Bronchial epithelial cell (primary cell): ENCODE data around the gene ZNF816. TPM values are rescaled to one million over a fixed set of nuclear protein-coding genes. Genes with fewer than 3 reads are reported as not detected.
A peak's percentile ranks its signal among the peaks of the same experiment; 100 is the strongest.
"Not testable (repeated sequence)": the region's sequence is repeated elsewhere in the genome, so short reads cannot be mapped to it uniquely, and the experiment has no call there.

ENCODE experiments used
- DNase-seq: peaks from one replicate; pipeline ENCODE4 v3.0.0-alpha.2; 2010; ENCODE audit warnings: low read depth
- FAIRE-seq: peaks from 2 replicates; lab custom pipeline; 2011; peaks lifted over from hg19 to GRCh38; lab: Jason Lieb, UNC
- H3K27me3 ChIP-seq: 2 replicates; pipeline ENCODE4 v1.5.1; 2011; ENCODE audit warnings: low read length; ENCODE audit not compliant: control insufficient read depth, insufficient read depth
- H3K36me3 ChIP-seq: 2 replicates; pipeline ENCODE4 v1.5.1; 2011; ENCODE audit warnings: low read length; ENCODE audit not compliant: control insufficient read depth, insufficient read depth
- H3K4me3 ChIP-seq: 2 replicates; pipeline ENCODE4 v1.5.1; 2011; ENCODE audit warnings: mild to moderate bottlenecking, low read depth, low read length, control low read depth
- total RNA-seq: library from RNA; depleted of rRNA; stranded (reverse); fragments of >200 nt; gene quantifications from 2 replicates; pipeline ENCODE4 v1.2.1, GENCODE V29; 2014
- TF ChIP-seq, protein P1 (sequence below): IDR thresholded peaks from 2 replicates; pipeline ENCODE4 v1.5.1; 2011; ENCODE audit warnings: mild to moderate bottlenecking, moderate library complexity, low read length, control low read depth, inconsistent platforms; ENCODE audit not compliant: insufficient read depth, severe bottlenecking

Gene ZNF816
- total RNA-seq, 1 donor from 2014 or later: 24.0 TPM

DNA sequence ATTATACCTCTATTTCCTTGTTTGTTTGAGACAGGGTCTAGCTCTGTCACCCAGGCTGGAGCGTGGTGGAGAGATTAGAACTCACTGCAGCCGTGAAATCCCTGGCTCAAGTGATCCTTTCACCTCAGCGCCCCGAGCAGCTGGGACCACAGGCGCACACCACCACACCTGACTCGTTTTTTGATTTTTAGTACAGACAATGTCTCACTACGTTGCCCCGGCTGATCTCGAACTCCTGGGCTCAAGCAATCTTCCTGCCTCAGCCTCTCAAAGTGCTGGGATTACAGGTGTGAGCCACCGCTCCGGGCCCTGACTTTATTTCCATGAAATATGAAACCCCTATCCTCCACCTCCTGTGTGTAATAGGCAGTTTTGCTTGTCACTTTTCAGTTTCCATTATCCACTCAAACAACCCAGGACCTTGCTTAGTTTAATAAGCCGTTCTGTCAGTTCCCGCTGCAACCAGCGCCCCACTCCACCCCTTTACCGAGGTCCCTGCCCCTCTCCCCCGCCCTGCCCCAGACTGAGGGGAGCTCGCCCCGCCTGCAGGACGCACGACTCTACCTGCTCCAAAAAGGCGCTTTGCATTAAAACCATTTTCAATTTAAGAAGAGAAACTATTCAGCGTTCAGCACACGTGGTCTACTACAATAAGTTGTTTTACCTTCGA, 16.9 kb downstream of the ZNF816 start:
- H3K27me3 ChIP-seq: no peaks in the 10 kb centered on the region
- no peak overlapping the region for H3K4me3 ChIP-seq
- FAIRE-seq (no peak), DNase-seq (no peak)
- TF ChIP-seq, protein P1, sequence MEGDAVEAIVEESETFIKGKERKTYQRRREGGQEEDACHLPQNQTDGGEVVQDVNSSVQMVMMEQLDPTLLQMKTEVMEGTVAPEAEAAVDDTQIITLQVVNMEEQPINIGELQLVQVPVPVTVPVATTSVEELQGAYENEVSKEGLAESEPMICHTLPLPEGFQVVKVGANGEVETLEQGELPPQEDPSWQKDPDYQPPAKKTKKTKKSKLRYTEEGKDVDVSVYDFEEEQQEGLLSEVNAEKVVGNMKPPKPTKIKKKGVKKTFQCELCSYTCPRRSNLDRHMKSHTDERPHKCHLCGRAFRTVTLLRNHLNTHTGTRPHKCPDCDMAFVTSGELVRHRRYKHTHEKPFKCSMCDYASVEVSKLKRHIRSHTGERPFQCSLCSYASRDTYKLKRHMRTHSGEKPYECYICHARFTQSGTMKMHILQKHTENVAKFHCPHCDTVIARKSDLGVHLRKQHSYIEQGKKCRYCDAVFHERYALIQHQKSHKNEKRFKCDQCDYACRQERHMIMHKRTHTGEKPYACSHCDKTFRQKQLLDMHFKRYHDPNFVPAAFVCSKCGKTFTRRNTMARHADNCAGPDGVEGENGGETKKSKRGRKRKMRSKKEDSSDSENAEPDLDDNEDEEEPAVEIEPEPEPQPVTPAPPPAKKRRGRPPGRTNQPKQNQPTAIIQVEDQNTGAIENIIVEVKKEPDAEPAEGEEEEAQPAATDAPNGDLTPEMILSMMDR: no peak
- no peaks in the 10 kb centered on the region for H3K36me3 ChIP-seq

GRCh38 chr19:52944703-52945493, 17.8 kb downstream of the ZNF816 start:
- FAIRE-seq, H3K4me3 ChIP-seq, H3K27me3 ChIP-seq, H3K36me3 ChIP-seq: not testable (repeated sequence)
- DNase-seq: peak; percentile 33

- TF ChIP-seq, protein P1: no peak
- DNase-seq (peak; percentile 63), FAIRE-seq (no peak)
- H3K4me3 ChIP-seq: no peak overlapping the region
- no peaks in the 10 kb centered on the region for H3K27me3 ChIP-seq
- H3K36me3 ChIP-seq: no peaks in the 10 kb centered on the region
Measured at GRCh38 chr19:52943884-52944643, 18.6 kb downstream of the ZNF816 start.

DNA sequence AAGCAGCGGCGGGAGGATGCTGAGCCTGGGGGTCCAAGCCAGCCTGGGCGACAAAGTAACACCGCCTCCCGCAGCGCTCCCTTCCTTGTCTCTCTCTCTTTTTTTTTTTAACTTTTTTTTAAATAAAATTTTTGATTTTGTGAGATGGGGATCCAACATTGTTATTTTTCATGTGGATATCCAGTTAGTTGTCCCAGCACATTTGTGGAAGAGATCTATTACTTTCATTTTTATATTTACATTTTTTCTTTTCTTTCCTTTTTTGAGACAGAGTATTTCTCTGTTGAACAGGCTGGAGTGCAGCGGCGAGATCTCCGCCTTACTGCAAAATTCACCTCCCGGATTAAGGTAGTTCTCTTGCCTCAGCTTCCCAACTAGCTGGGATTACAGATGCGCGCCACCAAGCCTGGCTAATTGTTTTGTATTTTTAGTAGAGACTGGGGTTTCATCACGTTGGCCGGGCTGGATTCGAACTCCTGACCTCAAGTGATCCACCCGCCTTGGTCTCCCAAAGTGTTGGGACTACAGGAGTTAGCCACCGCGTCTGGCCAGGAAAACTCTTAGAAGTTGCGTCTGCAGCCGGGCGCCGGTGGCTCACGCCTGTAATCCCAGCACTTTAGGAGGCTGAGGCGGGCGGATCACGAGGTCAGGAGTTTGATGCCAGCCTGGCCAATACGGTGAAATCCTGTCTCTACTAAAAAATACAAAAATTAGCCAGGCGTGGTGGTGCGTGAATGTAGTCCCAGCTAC, 19.4 kb downstream of the ZNF816 start:
- Histone ChIP-seq H3K36me3 (no peaks in the 10 kb centered on the region), H3K4me3 (peak overlapping the region; percentile 23), H3K27me3 (no peaks in the 10 kb centered on the region)
- no peak for FAIRE-seq
- no peak for DNase-seq
- TF ChIP-seq, protein P1: no peak

DNA sequence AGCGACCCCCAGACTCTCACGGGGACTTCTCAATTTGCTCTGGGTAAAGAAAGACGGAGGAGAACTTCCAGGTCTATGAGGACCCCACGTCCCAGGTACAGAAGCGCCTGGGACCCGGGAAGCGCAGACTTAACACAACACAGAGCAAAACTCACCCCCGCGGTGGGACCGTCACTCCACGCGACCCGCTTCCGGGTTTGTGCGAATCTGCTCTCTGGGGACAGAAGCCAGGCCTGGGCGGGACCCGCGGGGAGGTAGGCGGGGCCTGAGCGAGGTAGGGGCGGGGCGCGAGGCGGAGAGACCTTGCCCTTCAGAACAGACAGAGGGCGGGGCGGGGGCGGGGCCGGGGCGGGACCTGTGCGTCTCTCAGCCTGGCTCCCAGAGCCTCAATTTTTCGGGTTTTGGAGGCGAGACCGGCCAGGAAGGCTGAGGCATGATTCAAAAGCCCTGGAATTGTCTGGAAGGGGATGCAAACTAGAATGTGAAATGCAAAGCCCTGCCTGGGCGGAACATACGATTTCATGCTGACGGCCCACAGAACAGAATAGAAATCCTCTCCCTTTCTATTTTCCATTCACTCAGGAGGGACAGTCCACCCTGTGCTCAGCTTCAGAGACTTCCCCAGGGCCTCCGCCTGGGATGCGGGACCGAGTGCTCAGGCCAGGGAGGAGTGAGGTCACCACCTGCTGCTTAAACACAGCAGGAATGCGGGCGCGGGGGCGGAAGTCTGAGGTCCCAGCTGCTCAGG, 20.1 kb downstream of the ZNF816 start:
- TF ChIP-seq, protein P1: no peak
- H3K27me3 ChIP-seq: no peaks in the 10 kb centered on the region
- no peaks in the 10 kb centered on the region for H3K36me3 ChIP-seq
- peak overlapping the region; percentile 96 for H3K4me3 ChIP-seq
- FAIRE-seq (no peak), DNase-seq (peak; percentile 63)
